Measurements from ENCODE around the gene HELZ. TPM values are rescaled to one million over a fixed set of nuclear protein-coding genes. Genes with fewer than 3 reads are reported as not detected.

The HELZ gene
- total RNA-seq, 1 experiment from 2014 or later = 49.8 TPM

GRCh38 chr17:67232441-67232840 lies 12.6 kb downstream of the HELZ start:
- H3K27ac Mint-ChIP-seq = no peak overlapping the region
- Histone ChIP-seq H2BK120ac (ENCODE audit: low read depth, low read length, poor library complexity, severe bottlenecking) (no peak overlapping the region), H3K9me3 (ENCODE audit: control insufficient read depth, low read depth, low read length) (no peaks in the 10 kb centered on the region), H3K27me3 (ENCODE audit: insufficient read depth, low read length) (no peaks in the 10 kb centered on the region), H3K79me2 (ENCODE audit: insufficient read depth, low read length) (peaks cover 1% of the 10 kb centered on the region; the same call in 1 of the 2 replicates), H2BK12ac (ENCODE audit: insufficient read length, low read depth, low read length) (no peak overlapping the region), H2AK5ac (ENCODE audit: insufficient read length, low read length) (no peak overlapping the region), H2BK5ac (ENCODE audit: insufficient read length, low read length) (no peak overlapping the region), H3K14ac (ENCODE audit: insufficient read depth, low read length) (no peak overlapping the region), H3K23ac (ENCODE audit: insufficient read length, low read depth, low read length) (no peak overlapping the region), H3K4ac (ENCODE audit: low read depth, low read length) (no peak overlapping the region), H2AFZ (ENCODE audit: low read length) (no peak overlapping the region), H3K23me2 (ENCODE audit: insufficient read length, low read depth, low read length, poor library complexity, severe bottlenecking) (no peaks in the 10 kb centered on the region), H3K27ac (ENCODE audit: insufficient read length, low read depth, low read length) (no peak overlapping the region), H3K9ac (ENCODE audit: extremely low read depth, insufficient read length, low read length) (no peak overlapping the region), H3K18ac (ENCODE audit: insufficient read length, low read depth, low read length) (no peak overlapping the region), H3K4me1 (ENCODE audit: insufficient read depth, low read length) (no peaks in the 10 kb centered on the region), H3K56ac (ENCODE audit: insufficient read length, low read depth, low read length) (no peak overlapping the region), H4K5ac (ENCODE audit: insufficient read length, low read depth, low read length) (no peak overlapping the region), H4K8ac (replicated peaks; ENCODE audit: insufficient read length, low read depth, low read length) (no peak overlapping the region), H3T11ph (ENCODE audit: low read length) (no peak overlapping the region), H2BK15ac (ENCODE audit: low read depth, low read length) (no peak overlapping the region), H2BK20ac (ENCODE audit: low read depth, low read length, poor library complexity, severe bottlenecking) (no peak overlapping the region), H3K79me1 (ENCODE audit: insufficient read depth, low read depth, low read length, poor library complexity, severe bottlenecking) (peaks cover 2% of the 10 kb centered on the region), H3K4me2 (ENCODE audit: insufficient read depth, insufficient read length, low read length) (no peak overlapping the region), H4K20me1 (ENCODE audit: control insufficient read depth, insufficient read depth, insufficient read length) (no peaks in the 10 kb centered on the region), H4K91ac (ENCODE audit: insufficient read length, low read depth, low read length) (no peak overlapping the region)
- no peaks in the 10 kb centered on the region for H3K4me1 Mint-ChIP-seq
- no peak for DNase-seq
- no CpG with 5 or more reads among the region's 2 CpGs for WGBS (ENCODE audit: extremely low coverage, insufficient read length, low lambda C conversion rate)
- no peaks in the 10 kb centered on the region for H3K27me3 Mint-ChIP-seq (ENCODE audit: low read depth)
- peaks cover 11 to 42% (median 40%) of the 10 kb centered on the region in 3 experiments for H3K36me3 Mint-ChIP-seq (ENCODE audit: insufficient read depth in 1 of 3, low read depth in 3 of 3)
- H3K9me3 Mint-ChIP-seq = no peaks in the 10 kb centered on the region
- no peak overlapping the region for H3K4me3 Mint-ChIP-seq
- TF ChIP-seq CTCF (conservative IDR thresholded peaks at IDR 0.05) = no peak

Measured in H9 (cell line).